Activated CD4-positive, alpha-beta T cell treated with anti-CD3 and anti-CD28 coated beads, Interleukin-2, amount 10 ng/mL, durations not matched to agents 24 days and 14 days (primary cell): ENCODE results near the gene EPHA4. TPM values are rescaled to one million over a fixed set of nuclear protein-coding genes. Genes with fewer than 3 reads are reported as not detected.

Experiments
- DNase-seq: peaks from one replicate; pipeline ENCODE4 v3.0.0; 2022
- H3K27ac Mint-ChIP-seq: one replicate; pipeline ENCODE4 v1.8.0; 2022; ENCODE audit warnings: mild to moderate bottlenecking, mixed read lengths
- H3K27me3 Mint-ChIP-seq: one replicate; pipeline ENCODE4 v1.8.0; 2022; ENCODE audit warnings: mixed read lengths
- H3K36me3 Mint-ChIP-seq: one replicate; pipeline ENCODE4 v1.8.0; 2022; ENCODE audit warnings: low read depth, mild to moderate bottlenecking, mixed read lengths
- H3K4me1 Mint-ChIP-seq: one replicate; pipeline ENCODE4 v1.8.0; 2021; ENCODE audit warnings: mixed read lengths
- H3K4me3 Mint-ChIP-seq: one replicate; pipeline ENCODE4 v1.8.0; 2022; ENCODE audit warnings: mild to moderate bottlenecking, moderate library complexity, mixed read lengths
- H3K9me3 Mint-ChIP-seq: one replicate; pipeline ENCODE4 v1.8.0; 2021; ENCODE audit warnings: mixed read lengths
- intact Hi-C: fragments of 100-400 bp; cut with micrococcal nuclease; formaldehyde crosslinking; loops from one replicate; pipeline ENCODE4 v1.15.1; 2023
- total RNA-seq: library from RNA; stranded (reverse); gene quantifications from 2 replicates; pipeline ENCODE4 v1.2.3, GENCODE V29; 2022

The EPHA4 gene
- total RNA-seq, 1 donor from 2014 or later, result 0.63 TPM

- H3K4me1 Mint-ChIP-seq, result peaks cover 21% of the 10 kb centered on the region
- DNase-seq, result no peak
- intact Hi-C loops, result no loop called here
- no peak overlapping the region for H3K27ac Mint-ChIP-seq
- peaks cover 19% of the 10 kb centered on the region for H3K27me3 Mint-ChIP-seq
- peaks cover 6% of the 10 kb centered on the region for H3K36me3 Mint-ChIP-seq
- H3K9me3 Mint-ChIP-seq, result no peaks in the 10 kb centered on the region
- H3K4me3 Mint-ChIP-seq, result no peak overlapping the region
Measured at GRCh38 chr2:221460136-221460535, 112.0 kb downstream of the EPHA4 start.

GRCh38 chr2:221458578-221458977 is 113.5 kb downstream of the EPHA4 start:
- H3K4me1 Mint-ChIP-seq, result peaks cover 14% of the 10 kb centered on the region
- no peak for DNase-seq
- H3K4me3 Mint-ChIP-seq, result no peak overlapping the region
- intact Hi-C loops, result no loop called here
- no peak overlapping the region for H3K27ac Mint-ChIP-seq
- no peaks in the 10 kb centered on the region for H3K9me3 Mint-ChIP-seq
- H3K27me3 Mint-ChIP-seq, result peaks cover 16% of the 10 kb centered on the region
- peaks cover 7% of the 10 kb centered on the region for H3K36me3 Mint-ChIP-seq

GRCh38 chr2:221455214-221455613 is 116.9 kb downstream of the EPHA4 start:
- H3K27ac Mint-ChIP-seq, result no peak overlapping the region
- intact Hi-C loops, result no loop called here
- no peak for DNase-seq
- H3K4me3 Mint-ChIP-seq, result no peak overlapping the region
- peaks cover 7% of the 10 kb centered on the region for H3K27me3 Mint-ChIP-seq
- H3K36me3 Mint-ChIP-seq, result peaks cover 7% of the 10 kb centered on the region
- H3K9me3 Mint-ChIP-seq, result no peaks in the 10 kb centered on the region
- H3K4me1 Mint-ChIP-seq, result peaks cover 5% of the 10 kb centered on the region

DNA sequence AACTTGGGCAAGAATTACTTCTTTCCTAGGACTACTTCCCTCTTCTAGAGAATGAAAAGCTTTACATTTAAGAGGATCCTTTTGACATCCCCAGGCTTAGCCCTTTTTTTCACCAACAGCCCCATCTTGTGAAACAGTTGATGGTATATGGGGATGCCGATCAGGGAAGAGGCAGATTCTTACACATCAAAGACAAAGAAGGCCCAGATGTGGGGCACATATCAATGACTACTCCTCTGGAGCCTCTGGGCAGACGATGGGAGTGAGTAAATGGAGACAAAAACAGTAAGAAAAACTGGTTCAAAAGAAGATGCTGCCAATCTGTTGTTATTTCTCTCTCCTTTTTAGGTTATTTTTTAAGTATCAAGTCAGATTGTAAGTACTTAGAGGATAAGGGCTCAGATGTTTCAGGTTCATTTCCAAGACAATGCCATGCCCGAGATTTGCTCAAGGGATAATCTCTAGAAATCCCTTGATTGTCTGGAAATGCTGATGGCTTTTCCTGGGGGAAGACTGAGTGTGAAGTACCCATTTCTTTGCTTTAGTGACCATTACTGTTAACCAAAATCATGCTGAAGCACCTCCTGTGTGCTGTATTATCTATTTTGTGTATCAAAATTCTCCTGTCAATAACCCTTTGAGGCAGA is 117.5 kb downstream of the EPHA4 start:
- Mint-ChIP-seq H3K9me3 (no peaks in the 10 kb centered on the region), H3K4me3 (no peak overlapping the region), H3K36me3 (peaks cover 7% of the 10 kb centered on the region), H3K27ac (no peak overlapping the region), H3K27me3 (peaks cover 3% of the 10 kb centered on the region), H3K4me1 (peaks cover 5% of the 10 kb centered on the region)
- intact Hi-C loops, result loop anchor here (5.0 kb wide), 1 partner anchor 118 kb away; the partner anchor contains the start of gene EPHA4
- DNase-seq, result no peak

GRCh38 chr2:221451862-221452788 is 120.0 kb downstream of the EPHA4 start:
- Mint-ChIP-seq H3K27ac (no peak overlapping the region), H3K27me3 (no peaks in the 10 kb centered on the region), H3K4me1 (peaks cover 5% of the 10 kb centered on the region), H3K4me3 (no peak overlapping the region), H3K36me3 (peaks cover 7% of the 10 kb centered on the region), H3K9me3 (no peaks in the 10 kb centered on the region)
- DNase-seq, result no peak
- intact Hi-C loops, result loop anchor here (5.0 kb wide), 1 partner anchor 120 kb away; the partner anchor contains the start of gene EPHA4

DNA sequence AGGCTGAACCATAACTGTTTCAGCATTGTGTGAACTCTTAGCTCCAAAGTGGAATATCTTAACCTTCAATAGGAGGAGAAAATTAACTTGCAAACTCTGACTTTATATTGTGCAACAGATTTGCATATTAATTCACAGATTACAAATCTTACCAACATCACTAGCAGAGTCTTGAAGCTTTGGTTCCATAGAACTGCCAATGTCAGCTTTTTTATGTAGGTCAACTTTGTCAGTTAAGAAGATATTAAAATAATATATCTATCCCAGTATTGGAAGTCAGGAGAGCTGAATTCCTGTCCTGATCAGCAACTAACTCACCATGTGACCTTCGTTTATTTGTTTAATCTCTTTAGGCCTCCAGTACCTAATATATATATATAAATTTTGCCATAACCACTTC is 121.8 kb downstream of the EPHA4 start:
- no peaks in the 10 kb centered on the region for H3K9me3 Mint-ChIP-seq
- no peaks in the 10 kb centered on the region for H3K4me1 Mint-ChIP-seq
- no peak overlapping the region for H3K4me3 Mint-ChIP-seq
- intact Hi-C loops, result loop anchor here (5.0 kb wide), 1 partner anchor 122 kb away; the partner anchor contains the start of gene EPHA4
- H3K27ac Mint-ChIP-seq, result no peak overlapping the region
- H3K36me3 Mint-ChIP-seq, result peaks cover 2% of the 10 kb centered on the region
- no peak for DNase-seq
- no peaks in the 10 kb centered on the region for H3K27me3 Mint-ChIP-seq

GRCh38 chr2:221449406-221449805 is 122.7 kb downstream of the EPHA4 start:
- H3K4me1 Mint-ChIP-seq, result no peaks in the 10 kb centered on the region
- DNase-seq, result no peak
- intact Hi-C loops, result no loop called here
- no peaks in the 10 kb centered on the region for H3K36me3 Mint-ChIP-seq
- no peak overlapping the region for H3K4me3 Mint-ChIP-seq
- H3K9me3 Mint-ChIP-seq, result no peaks in the 10 kb centered on the region
- H3K27ac Mint-ChIP-seq, result no peak overlapping the region
- H3K27me3 Mint-ChIP-seq, result no peaks in the 10 kb centered on the region

- H3K9me3 Mint-ChIP-seq, result no peaks in the 10 kb centered on the region
Measured at GRCh38 chr2:221448844-221449390, 123.2 kb downstream of the EPHA4 start.

GRCh38 chr2:221448057-221448843 is 123.9 kb downstream of the EPHA4 start:
- Mint-ChIP-seq H3K27me3 (no peaks in the 10 kb centered on the region), H3K4me3 (no peak overlapping the region), H3K4me1 (peaks cover 4% of the 10 kb centered on the region), H3K36me3 (no peaks in the 10 kb centered on the region), H3K27ac (no peak overlapping the region), H3K9me3 (no peaks in the 10 kb centered on the region)
- intact Hi-C loops, result no loop called here
- no peak for DNase-seq

More at GRCh38 chr2:221448844-221449390, 123.2 kb downstream of the EPHA4 start:
- Mint-ChIP-seq H3K27me3 (no peaks in the 10 kb centered on the region), H3K4me1 (peaks cover 3% of the 10 kb centered on the region), H3K36me3 (no peaks in the 10 kb centered on the region), H3K4me3 (no peak overlapping the region), H3K27ac (no peak overlapping the region)
- intact Hi-C loops, result no loop called here
- DNase-seq, result no peak

GRCh38 chr2:221447310-221447709 is 124.8 kb downstream of the EPHA4 start:
- intact Hi-C loops, result no loop called here

DNA sequence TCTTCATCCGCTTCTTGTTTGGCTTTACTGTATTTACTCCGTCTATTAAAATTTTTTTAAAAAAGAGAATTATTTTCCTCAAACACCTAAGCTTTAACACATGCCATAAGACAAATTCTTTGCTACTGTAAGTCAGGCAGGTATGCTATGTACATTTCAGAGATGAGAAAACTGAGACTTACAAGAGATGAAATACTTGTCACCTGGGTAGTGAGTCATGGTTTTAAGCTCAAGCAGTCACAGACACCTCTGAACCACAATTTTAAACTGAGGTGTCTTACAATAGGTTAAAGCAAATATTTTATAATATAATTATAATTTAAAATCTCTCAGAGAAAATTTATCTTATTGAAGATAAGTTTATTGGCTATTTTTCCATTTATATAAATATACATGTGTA is 126.0 kb downstream of the EPHA4 start:
- Mint-ChIP-seq H3K27ac (no peak overlapping the region), H3K4me1 (peaks cover 4% of the 10 kb centered on the region), H3K4me3 (no peak overlapping the region), H3K36me3 (no peaks in the 10 kb centered on the region), H3K27me3 (no peaks in the 10 kb centered on the region), H3K9me3 (no peaks in the 10 kb centered on the region)
- intact Hi-C loops, result no loop called here
- DNase-seq, result no peak

More at GRCh38 chr2:221447310-221447709, 124.8 kb downstream of the EPHA4 start:
- no peaks in the 10 kb centered on the region for H3K9me3 Mint-ChIP-seq
- peaks cover 4% of the 10 kb centered on the region for H3K4me1 Mint-ChIP-seq
- no peak overlapping the region for H3K27ac Mint-ChIP-seq
- no peak for DNase-seq
- H3K27me3 Mint-ChIP-seq, result no peaks in the 10 kb centered on the region
- no peaks in the 10 kb centered on the region for H3K36me3 Mint-ChIP-seq
- no peak overlapping the region for H3K4me3 Mint-ChIP-seq

GRCh38 chr2:221444106-221444505 is 128.0 kb downstream of the EPHA4 start:
- Mint-ChIP-seq H3K4me1 (peaks cover 4% of the 10 kb centered on the region), H3K27ac (no peak overlapping the region), H3K27me3 (no peaks in the 10 kb centered on the region), H3K9me3 (no peaks in the 10 kb centered on the region), H3K4me3 (no peak overlapping the region), H3K36me3 (no peaks in the 10 kb centered on the region)
- DNase-seq, result no peak
- intact Hi-C loops, result no loop called here

DNA sequence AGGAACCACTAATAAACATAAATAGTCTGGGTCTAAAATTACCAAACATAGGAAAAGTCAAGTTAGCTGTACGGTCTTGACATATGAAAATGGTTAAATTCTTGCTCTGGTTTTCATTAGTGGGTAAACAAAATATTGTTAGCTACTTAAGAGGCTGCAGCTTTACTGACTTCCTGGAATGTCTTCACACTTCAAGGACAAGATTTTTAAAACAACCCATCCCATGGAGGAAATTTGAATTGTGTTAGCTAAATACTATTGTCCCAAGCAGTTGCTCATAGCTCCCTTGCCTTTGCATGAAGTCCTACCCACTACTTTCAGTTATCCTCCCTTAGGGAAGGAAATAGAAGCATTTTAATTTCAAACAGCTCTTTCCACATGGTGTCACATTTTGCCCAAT is 128.5 kb downstream of the EPHA4 start:
- no peaks in the 10 kb centered on the region for H3K27me3 Mint-ChIP-seq
- no peak overlapping the region for H3K27ac Mint-ChIP-seq
- intact Hi-C loops, result no loop called here
- no peaks in the 10 kb centered on the region for H3K36me3 Mint-ChIP-seq
- H3K4me1 Mint-ChIP-seq, result peaks cover 4% of the 10 kb centered on the region
- no peak for DNase-seq
- H3K9me3 Mint-ChIP-seq, result no peaks in the 10 kb centered on the region
- no peak overlapping the region for H3K4me3 Mint-ChIP-seq
